Mucosa of descending colon (tissue), 3 donors: ENCODE results near the gene COL23A1. TPM values are rescaled to one million over a fixed set of nuclear protein-coding genes. Genes with fewer than 3 reads are reported as not detected.

Experiments
- ATAC-seq: fragments of 200-7000 bp; cut with Tn5 transposase; one replicate; pipeline ENCODE4 v1.9.1; 2020; ENCODE audit warnings: mild to moderate bottlenecking, moderate library complexity
- DNase-seq, 3 donors: peaks; one replicate each; pipeline ENCODE4 v3.0.0-alpha.2; 2020
- H3K36me3 ChIP-seq: fragments of 200-600 bp; one replicate; pipeline ENCODE4 v1.8.0; 2021; ENCODE audit warnings: low read depth, mild to moderate bottlenecking
- H3K4me1 ChIP-seq: fragments of 200-600 bp; one replicate; pipeline ENCODE4 v1.8.0; 2021; ENCODE audit warnings: low read depth, mild to moderate bottlenecking
- H3K4me3 ChIP-seq: fragments of 200-600 bp; one replicate; pipeline ENCODE4 v1.8.0; 2021; ENCODE audit warnings: mild to moderate bottlenecking
- H3K9me3 ChIP-seq: fragments of 200-600 bp; one replicate; pipeline ENCODE4 v1.8.0; 2021; ENCODE audit warnings: mild to moderate bottlenecking
- CTCF ChIP-seq: fragments of 200-600 bp; IDR thresholded peaks from one replicate; pipeline ENCODE4 v1.8.0; 2022; ENCODE audit warnings: antibody characterized with exemption, mild to moderate bottlenecking
- intact Hi-C, 2 donors: fragments of 100-400 bp; cut with DNase I in 1 of 2; cut with micrococcal nuclease in 1 of 2; formaldehyde crosslinking; loops; one replicate each; pipeline versions ENCODE4 v1.11.0 to v1.11.1; 2022; cut with DNase I, micrococcal nuclease
- total RNA-seq, 3 donors: library from RNA; stranded (reverse); fragmentation: NEBNext Ultra II Directional in 2 of 3; extraction: Animal tissue kit (Norgen Biotek cat#: 25700) in 2 of 3; gene quantifications; one replicate each; pipeline versions ENCODE4 v1.2.1 to v1.2.4, GENCODE V29; 2021 to 2023
- donor health status: DM: no; HTN: no; CAD: no; lungs with moderate emphysema.
- donor health status: DM: no; HTN: no; CAD: no.
- donor health status: DM: no; HTN: yes; CAD: no.

The COL23A1 gene
- total RNA-seq, 3 donors from 2014 or later = 0.17 to 2.7 (median 0.43) TPM

- peaks cover 7% of the 10 kb centered on the region for H3K4me1 ChIP-seq
- H3K36me3 ChIP-seq = no peaks in the 10 kb centered on the region
- ATAC-seq (no peak), DNase-seq (no peak)
- no peak overlapping the region for H3K4me3 ChIP-seq
- H3K9me3 ChIP-seq = no peaks in the 10 kb centered on the region
- TF ChIP-seq CTCF = no peak
- intact Hi-C loops = no loop called here
Measured at GRCh38 chr5:178619390-178619789, 29.2 kb upstream of the COL23A1 start.

GRCh38 chr5:178612299-178612698 lies 22.1 kb upstream of the COL23A1 start:
- Histone ChIP-seq H3K4me3 (no peak overlapping the region), H3K9me3 (no peaks in the 10 kb centered on the region), H3K36me3 (peaks cover 16% of the 10 kb centered on the region), H3K4me1 (no peaks in the 10 kb centered on the region)
- DNase-seq (no peak), ATAC-seq (no peak)
- no peak for TF ChIP-seq CTCF
- intact Hi-C loops = no loop called here

- ATAC-seq = no peak
- peaks cover 16% of the 10 kb centered on the region for H3K36me3 ChIP-seq
- no peak for DNase-seq
- no peak for TF ChIP-seq CTCF
- H3K9me3 ChIP-seq = no peaks in the 10 kb centered on the region
- no peaks in the 10 kb centered on the region for H3K4me1 ChIP-seq
- intact Hi-C loops = no loop called here
- no peak overlapping the region for H3K4me3 ChIP-seq
Measured at GRCh38 chr5:178606269-178606668, 16.1 kb upstream of the COL23A1 start.

- TF ChIP-seq CTCF = no peak
- Histone ChIP-seq H3K4me3 (no peak overlapping the region), H3K36me3 (peaks cover 16% of the 10 kb centered on the region), H3K4me1 (no peaks in the 10 kb centered on the region), H3K9me3 (no peaks in the 10 kb centered on the region)
- intact Hi-C loops = no loop called here
- ATAC-seq (no peak), DNase-seq (no peak)
Measured at GRCh38 chr5:178605788-178606187, 15.6 kb upstream of the COL23A1 start.

- intact Hi-C loops = no loop called here
- H3K36me3 ChIP-seq = peaks cover 8% of the 10 kb centered on the region
- no peak for TF ChIP-seq CTCF
- DNase-seq = no peak
- no peaks in the 10 kb centered on the region for H3K4me1 ChIP-seq
- no peaks in the 10 kb centered on the region for H3K9me3 ChIP-seq
- no peak overlapping the region for H3K4me3 ChIP-seq
- no peak for ATAC-seq
Measured at GRCh38 chr5:178602752-178603151, 12.6 kb upstream of the COL23A1 start.

GRCh38 chr5:178595750-178596149 lies 5.6 kb upstream of the COL23A1 start:
- H3K36me3 ChIP-seq = no peaks in the 10 kb centered on the region
- intact Hi-C loops = no loop called here

More at GRCh38 chr5:178595750-178596149, 5.6 kb upstream of the COL23A1 start:
- no peak overlapping the region for H3K4me3 ChIP-seq
- ATAC-seq = no peak
- peaks cover 1% of the 10 kb centered on the region for H3K4me1 ChIP-seq
- DNase-seq = no peak
- peaks cover 21% of the 10 kb centered on the region for H3K9me3 ChIP-seq
- no peak for TF ChIP-seq CTCF
